NCI-H524 (cell line): ENCODE data around the gene ITSN2.
"Not testable (repeated sequence)": the region's sequence is repeated elsewhere in the genome, so short reads cannot be mapped to it uniquely, and the experiment has no call there.

Experiments used
- DNase-seq, 2 experiments: peaks; one replicate each; lab custom pipeline; 2025; lab: John Stamatoyannopoulos, UW

ITSN2 gene

DNA sequence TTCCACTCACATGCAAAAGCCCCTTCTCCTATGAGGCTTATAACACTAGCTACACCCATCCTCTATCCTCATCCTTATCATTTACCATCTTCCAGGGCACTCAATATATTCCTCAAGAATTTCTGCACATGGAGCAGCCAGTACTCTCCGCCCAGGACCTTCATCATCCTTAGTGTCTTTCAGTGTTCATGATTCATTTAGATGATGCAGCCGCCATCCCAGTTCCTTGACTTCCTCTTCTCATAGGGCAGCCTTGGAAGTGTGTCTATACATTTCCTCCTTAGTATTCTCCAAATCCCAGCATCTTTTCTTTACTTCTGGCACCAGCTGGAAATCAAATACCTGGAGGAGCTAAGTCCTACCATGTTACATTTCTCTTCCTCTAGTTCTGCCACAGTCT is 3.0 kb upstream of the ITSN2 start:
- no peak for DNase-seq

GRCh38 chr2:24362253-24362652 is 1.9 kb upstream of the ITSN2 start:
- no peak for DNase-seq

- no peak for DNase-seq
Observed at GRCh38 chr2:24360963-24361330, 611 bp upstream of the ITSN2 start.

- peak in 1 of 2 experiments; percentile 11 for DNase-seq
Observed at GRCh38 chr2:24359129-24360049, 947 bp downstream of the ITSN2 start.

DNA sequence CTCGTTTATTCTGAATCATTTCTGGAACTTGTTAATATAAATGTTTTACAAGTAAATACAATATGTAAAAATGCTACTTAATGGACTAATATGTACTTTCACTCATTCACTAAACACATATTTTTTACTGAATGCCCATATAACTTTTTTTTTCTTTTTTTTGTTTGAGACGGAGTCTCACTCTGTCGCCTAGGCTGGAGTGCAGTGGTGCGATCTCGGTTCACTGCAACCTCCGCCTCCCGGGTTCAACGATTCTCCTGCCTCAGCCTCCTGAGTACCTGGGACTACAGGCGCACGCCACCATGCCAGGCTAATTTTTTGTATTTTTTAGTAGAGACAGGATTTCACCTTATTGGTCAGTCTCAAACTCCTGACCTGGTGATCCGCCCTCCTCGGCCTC is 2.6 kb downstream of the ITSN2 start:
- not testable (repeated sequence) for DNase-seq

DNA sequence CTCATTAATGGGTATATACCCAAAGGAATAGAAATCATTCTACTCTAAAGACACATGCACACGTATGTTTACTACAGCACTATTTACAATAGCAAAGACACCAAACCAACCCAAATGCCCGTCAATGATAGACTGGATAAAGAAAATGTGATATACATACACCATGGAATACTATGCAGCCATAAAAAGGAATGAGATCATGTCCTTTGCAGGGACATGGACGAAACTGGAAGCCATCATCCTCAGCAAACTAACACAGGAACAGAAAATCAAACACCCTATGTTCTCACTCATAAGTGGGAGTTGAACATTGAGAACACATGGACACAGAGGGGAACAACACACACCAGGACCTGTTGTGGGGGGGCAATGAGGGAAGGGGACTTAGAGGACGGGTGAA is 3.2 kb downstream of the ITSN2 start:
- DNase-seq: not testable (repeated sequence)

DNA sequence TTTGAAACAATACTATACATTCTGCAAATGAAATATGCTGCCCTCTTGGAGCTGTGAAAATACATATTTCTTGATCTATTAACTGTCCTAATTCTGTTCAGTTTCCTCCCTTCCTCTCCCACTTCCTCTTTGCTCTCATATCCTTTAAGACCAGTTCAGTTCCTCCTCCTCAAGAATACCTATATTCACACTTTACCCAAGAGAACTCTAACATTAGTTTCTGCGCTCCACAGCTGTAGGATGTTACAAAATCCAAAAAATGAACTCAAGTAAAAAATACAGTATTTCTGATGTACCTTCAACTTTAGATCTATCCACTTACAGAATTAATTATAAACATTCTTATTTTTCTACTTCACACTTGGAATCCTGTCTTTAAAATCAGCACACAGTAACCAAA is 5.4 kb downstream of the ITSN2 start:
- no peak for DNase-seq

GRCh38 chr2:24354395-24354794 is 5.9 kb downstream of the ITSN2 start:
- no peak for DNase-seq

GRCh38 chr2:24353973-24354372 is 6.4 kb downstream of the ITSN2 start:
- DNase-seq: no peak

DNA sequence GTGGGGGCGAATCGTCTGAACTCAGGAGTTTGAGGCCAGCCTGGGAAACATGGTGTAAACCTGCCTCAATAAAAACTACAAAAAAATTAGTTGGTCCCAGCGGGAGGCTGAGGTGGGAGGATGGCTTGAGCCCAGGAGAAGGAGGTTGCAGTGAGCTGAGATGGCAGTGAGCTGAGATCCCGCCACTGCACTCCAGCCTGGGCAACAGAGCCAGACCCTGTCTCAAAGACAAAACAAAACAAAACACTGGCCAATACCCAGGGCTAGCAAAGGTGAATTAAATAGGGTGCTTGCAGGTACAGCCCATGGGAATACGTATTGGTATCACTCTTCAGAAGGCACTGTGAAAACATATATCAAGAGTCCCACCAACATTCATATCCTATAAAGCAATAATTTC is 7.0 kb downstream of the ITSN2 start:
- DNase-seq: no peak

DNA sequence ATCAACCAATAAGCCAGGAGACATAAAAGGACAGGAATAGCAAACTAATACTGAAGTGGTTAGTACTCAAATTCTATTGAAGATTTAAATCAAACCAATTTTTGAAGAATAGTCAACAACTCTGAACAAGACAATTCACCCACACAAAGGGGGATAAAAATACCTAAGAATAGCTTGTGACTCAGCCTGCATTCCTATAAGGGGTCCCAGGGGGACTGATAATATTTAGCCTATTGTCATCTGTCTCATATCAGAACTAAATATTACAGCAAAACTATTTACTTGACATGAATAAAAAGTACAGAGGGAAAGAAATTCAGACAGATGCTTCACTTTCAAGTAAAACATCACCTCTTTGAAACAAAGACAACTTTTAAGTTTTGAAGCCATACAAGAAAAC is 7.7 kb downstream of the ITSN2 start:
- DNase-seq: no peak

- DNase-seq: no peak
Observed at GRCh38 chr2:24351981-24352380, 8.4 kb downstream of the ITSN2 start.

- DNase-seq: no peak
Observed at GRCh38 chr2:24351627-24351938, 8.8 kb downstream of the ITSN2 start.

DNA sequence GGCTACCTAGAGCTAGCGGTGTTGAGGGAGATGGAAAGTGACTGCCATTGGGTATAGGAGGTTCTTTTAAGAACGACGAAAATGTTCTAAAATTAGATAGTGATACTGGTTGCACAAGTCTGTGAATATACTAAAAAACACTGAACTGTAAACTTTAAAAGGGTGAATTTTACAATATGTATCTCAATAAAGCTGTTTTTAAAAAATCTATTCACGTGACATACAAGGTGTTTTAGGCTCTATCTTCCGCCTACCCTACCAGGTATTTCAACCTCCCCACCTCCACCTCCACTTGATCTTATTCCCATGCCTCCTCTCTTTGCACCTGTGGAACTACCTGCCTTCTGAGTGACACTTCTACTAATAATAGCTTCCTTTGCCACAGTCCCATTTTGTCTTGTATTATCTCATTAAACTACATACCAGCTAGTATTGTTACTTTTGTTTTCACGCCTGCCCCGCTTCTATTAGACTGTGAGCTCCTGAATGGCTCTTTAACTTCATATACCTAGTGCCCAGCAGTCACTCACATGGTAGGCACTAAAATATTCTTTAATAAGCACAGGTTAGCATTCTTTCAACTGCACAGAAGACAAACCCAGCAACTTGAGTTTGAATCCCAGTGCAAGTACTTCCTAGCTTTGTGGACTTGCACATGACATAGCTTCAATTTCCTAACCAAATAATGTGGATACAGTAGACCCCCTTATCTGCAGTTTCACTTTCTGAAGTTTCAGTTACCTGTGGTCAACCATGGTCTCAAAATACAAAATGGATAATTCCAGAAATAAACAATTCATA is 9.3 kb downstream of the ITSN2 start:
- no peak for DNase-seq

DNA sequence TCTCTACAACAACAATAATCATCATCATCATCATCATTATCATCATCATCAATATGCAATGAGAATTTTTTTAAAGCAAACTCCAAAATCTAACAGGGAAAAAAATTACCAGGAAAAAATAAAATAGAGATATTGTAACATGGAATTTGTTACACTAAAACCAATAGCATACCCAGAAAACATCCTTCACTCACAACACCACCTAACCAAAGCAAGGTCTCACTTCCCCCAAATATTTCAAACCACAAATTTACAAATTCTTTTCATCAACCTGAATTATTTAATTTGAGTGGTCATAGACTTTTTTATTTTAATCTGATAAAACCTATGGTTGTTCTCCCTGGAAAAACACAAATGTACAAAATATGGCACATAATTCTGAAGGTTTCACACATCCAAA is 11.2 kb downstream of the ITSN2 start:
- DNase-seq: no peak

GRCh38 chr2:24345937-24346336 is 14.4 kb downstream of the ITSN2 start:
- no peak for DNase-seq

GRCh38 chr2:24343225-24343882 is 17.0 kb downstream of the ITSN2 start:
- no peak for DNase-seq

DNA sequence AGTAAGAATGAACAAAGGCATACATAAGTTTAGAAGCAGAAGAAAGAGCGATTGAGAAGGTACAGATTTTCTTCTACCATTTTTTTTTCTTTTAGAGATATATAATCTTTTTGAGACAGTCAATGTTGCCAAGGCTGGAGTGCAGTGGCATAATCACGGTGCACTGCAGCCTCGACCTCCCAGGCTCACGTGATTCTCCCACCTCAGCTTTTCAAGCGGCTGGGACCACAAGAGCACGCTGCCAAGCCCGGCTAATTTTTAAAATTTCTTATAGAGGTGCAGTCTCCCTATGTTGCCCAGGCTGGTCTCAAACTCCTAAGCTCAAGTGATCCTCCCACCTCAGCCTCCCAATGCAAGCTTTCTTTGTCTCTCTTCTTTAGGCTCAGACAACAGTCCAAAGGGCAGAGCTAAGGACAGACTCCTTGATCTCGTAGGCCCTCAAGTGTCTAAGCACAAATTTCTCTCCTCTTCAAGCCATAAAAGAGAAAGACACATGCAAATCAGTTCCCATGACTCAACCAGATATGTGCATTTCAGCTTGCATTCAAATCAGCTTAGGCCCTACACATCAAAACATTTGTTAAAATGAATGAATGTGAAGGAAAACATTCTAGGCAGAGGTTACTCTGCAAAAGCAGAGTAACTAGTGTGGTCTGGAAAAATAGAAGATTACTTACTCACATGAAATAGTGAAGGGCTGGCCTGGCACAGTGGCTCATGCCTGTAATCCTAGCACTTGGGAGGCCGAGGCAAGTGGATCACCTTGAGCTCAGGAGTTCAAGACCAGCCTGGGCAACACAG is 18.0 kb downstream of the ITSN2 start:
- DNase-seq: no peak

DNA sequence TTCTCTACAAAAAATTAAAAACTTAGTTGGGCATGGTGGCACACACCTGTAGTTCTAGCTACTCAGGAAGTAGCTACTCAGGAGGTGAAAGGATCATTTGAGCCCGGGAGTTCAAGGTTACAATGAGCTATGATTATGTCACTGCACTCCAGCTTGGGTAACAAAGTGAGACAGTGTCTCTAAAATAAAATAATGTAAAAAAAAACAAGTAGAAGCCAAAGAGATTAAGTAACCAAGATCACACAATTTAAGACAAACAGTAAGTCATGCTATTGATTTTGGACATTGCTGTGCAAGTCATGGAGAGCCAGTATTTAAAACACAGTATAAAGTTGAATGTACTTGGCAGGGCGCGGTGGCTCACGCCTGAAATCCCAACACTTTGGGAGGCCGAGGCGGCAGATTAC is 20.5 kb downstream of the ITSN2 start:
- no peak for DNase-seq

GRCh38 chr2:24339098-24339497 is 21.2 kb downstream of the ITSN2 start:
- DNase-seq: not testable (repeated sequence)

GRCh38 chr2:24337890-24338289 is 22.4 kb downstream of the ITSN2 start:
- DNase-seq: no peak

GRCh38 chr2:24336811-24337210 is 23.5 kb downstream of the ITSN2 start:
- no peak for DNase-seq
